ENCODE measurements around the gene NDUFAF2. TPM values are rescaled to one million over a fixed set of nuclear protein-coding genes. Genes with fewer than 3 reads are reported as not detected.

NDUFAF2 gene
- total and polyA plus RNA-seq, 2 experiments from 2014 or later = 32.5 to 47.6 TPM

- Histone ChIP-seq H4K20me1 (ENCODE audit: insufficient read depth, poor library complexity, severe bottlenecking) (no peaks in the 10 kb centered on the region), H3K9me3 (ENCODE audit: low read depth) (no peaks in the 10 kb centered on the region), H3K9me2 (replicated peaks; ENCODE audit: insufficient read depth) (no peaks in the 10 kb centered on the region), H3K27ac (no peak overlapping the region), H3K4me3 (no peak overlapping the region), H3K27me3 (no peaks in the 10 kb centered on the region), H3K4me2 (no peak overlapping the region), H3K36me3 (replicated peaks; ENCODE audit: insufficient read depth, low read depth) (no peaks in the 10 kb centered on the region), H3K4me1 (ENCODE audit: insufficient read depth) (no peaks in the 10 kb centered on the region), H2AFZ (no peak overlapping the region), H3K79me2 (no peaks in the 10 kb centered on the region)
- 100% methylated on average over 1 of the region's 1 CpG for WGBS (ENCODE audit: low lambda C conversion rate, missing lambda C conversion rate)
- TF ChIP-seq EZH2 (IDR thresholded peaks at IDR 0.05; ENCODE audit: borderline replicate concordance) = no peak
- no peak for DNase-seq (ENCODE audit: low spot score)
Measured at GRCh38 chr5:61142391-61142790, 197.4 kb downstream of the NDUFAF2 start.

- Histone ChIP-seq H2AFZ (no peak overlapping the region), H3K36me3 (replicated peaks; ENCODE audit: insufficient read depth, low read depth) (no peaks in the 10 kb centered on the region), H3K4me1 (ENCODE audit: insufficient read depth) (no peaks in the 10 kb centered on the region), H3K79me2 (no peaks in the 10 kb centered on the region), H3K9me2 (replicated peaks; ENCODE audit: insufficient read depth) (no peaks in the 10 kb centered on the region), H4K20me1 (ENCODE audit: insufficient read depth, poor library complexity, severe bottlenecking) (no peaks in the 10 kb centered on the region), H3K27ac (no peak overlapping the region), H3K4me2 (no peak overlapping the region), H3K9me3 (ENCODE audit: low read depth) (no peaks in the 10 kb centered on the region), H3K4me3 (no peak overlapping the region), H3K27me3 (no peaks in the 10 kb centered on the region)
- TF ChIP-seq EZH2phosphoT487 (IDR thresholded peaks at IDR 0.05; ENCODE audit: low read depth, severe bottlenecking, unreplicated experiment) (no peak), EZH2 (IDR thresholded peaks at IDR 0.05; ENCODE audit: borderline replicate concordance) (no peak), CTCF (IDR thresholded peaks at IDR 0.05; ENCODE audit: poor library complexity) (no peak)
- 89% methylated on average over 3 of the region's 3 CpGs for WGBS (ENCODE audit: low lambda C conversion rate, missing lambda C conversion rate)
- no peak for DNase-seq (ENCODE audit: low spot score)
Measured at GRCh38 chr5:61142811-61143210, 197.8 kb downstream of the NDUFAF2 start.

GRCh38 chr5:61148515-61148914, 203.5 kb downstream of the NDUFAF2 start:
- Histone ChIP-seq H3K4me1 (ENCODE audit: insufficient read depth) (no peaks in the 10 kb centered on the region), H3K27me3 (no peaks in the 10 kb centered on the region), H4K20me1 (ENCODE audit: insufficient read depth, poor library complexity, severe bottlenecking) (no peaks in the 10 kb centered on the region), H3K4me2 (no peak overlapping the region), H3K36me3 (replicated peaks; ENCODE audit: insufficient read depth, low read depth) (no peaks in the 10 kb centered on the region), H2AFZ (no peak overlapping the region), H3K79me2 (no peaks in the 10 kb centered on the region), H3K9me2 (replicated peaks; ENCODE audit: insufficient read depth) (no peaks in the 10 kb centered on the region), H3K4me3 (no peak overlapping the region), H3K27ac (no peak overlapping the region), H3K9me3 (ENCODE audit: low read depth) (no peaks in the 10 kb centered on the region)
- DNase-seq (ENCODE audit: low spot score) = no peak
- TF ChIP-seq EZH2 (IDR thresholded peaks at IDR 0.05; ENCODE audit: borderline replicate concordance) (no peak), CTCF (IDR thresholded peaks at IDR 0.05; ENCODE audit: poor library complexity) (no peak), EZH2phosphoT487 (IDR thresholded peaks at IDR 0.05; ENCODE audit: low read depth, severe bottlenecking, unreplicated experiment) (no peak)

GRCh38 chr5:61151893-61152292, 206.9 kb downstream of the NDUFAF2 start:
- DNase-seq (ENCODE audit: low spot score) = no peak
- H3K4me2 ChIP-seq = no peak overlapping the region
- H3K36me3 ChIP-seq (replicated peaks; ENCODE audit: insufficient read depth, low read depth) = no peaks in the 10 kb centered on the region
- H3K27ac ChIP-seq = no peak overlapping the region
- H3K9me2 ChIP-seq (replicated peaks; ENCODE audit: insufficient read depth) = no peaks in the 10 kb centered on the region
- H3K27me3 ChIP-seq = no peaks in the 10 kb centered on the region
- H3K4me3 ChIP-seq = no peak overlapping the region
- no peaks in the 10 kb centered on the region for H4K20me1 ChIP-seq (ENCODE audit: insufficient read depth, poor library complexity, severe bottlenecking)
- no peaks in the 10 kb centered on the region for H3K9me3 ChIP-seq (ENCODE audit: low read depth)
- H2AFZ ChIP-seq = no peak overlapping the region
- H3K4me1 ChIP-seq (ENCODE audit: insufficient read depth) = no peaks in the 10 kb centered on the region
- TF ChIP-seq EZH2 (IDR thresholded peaks at IDR 0.05; ENCODE audit: borderline replicate concordance) = no peak
- no peak for TF ChIP-seq EZH2phosphoT487 (IDR thresholded peaks at IDR 0.05; ENCODE audit: low read depth, severe bottlenecking, unreplicated experiment)
- TF ChIP-seq CTCF (IDR thresholded peaks at IDR 0.05; ENCODE audit: poor library complexity) = no peak
- H3K79me2 ChIP-seq = no peaks in the 10 kb centered on the region
- 97% methylated on average over 2 of the region's 2 CpGs for WGBS (ENCODE audit: low lambda C conversion rate, missing lambda C conversion rate)
